Measurements from ENCODE around the gene VSIG10.

Gene VSIG10

DNA sequence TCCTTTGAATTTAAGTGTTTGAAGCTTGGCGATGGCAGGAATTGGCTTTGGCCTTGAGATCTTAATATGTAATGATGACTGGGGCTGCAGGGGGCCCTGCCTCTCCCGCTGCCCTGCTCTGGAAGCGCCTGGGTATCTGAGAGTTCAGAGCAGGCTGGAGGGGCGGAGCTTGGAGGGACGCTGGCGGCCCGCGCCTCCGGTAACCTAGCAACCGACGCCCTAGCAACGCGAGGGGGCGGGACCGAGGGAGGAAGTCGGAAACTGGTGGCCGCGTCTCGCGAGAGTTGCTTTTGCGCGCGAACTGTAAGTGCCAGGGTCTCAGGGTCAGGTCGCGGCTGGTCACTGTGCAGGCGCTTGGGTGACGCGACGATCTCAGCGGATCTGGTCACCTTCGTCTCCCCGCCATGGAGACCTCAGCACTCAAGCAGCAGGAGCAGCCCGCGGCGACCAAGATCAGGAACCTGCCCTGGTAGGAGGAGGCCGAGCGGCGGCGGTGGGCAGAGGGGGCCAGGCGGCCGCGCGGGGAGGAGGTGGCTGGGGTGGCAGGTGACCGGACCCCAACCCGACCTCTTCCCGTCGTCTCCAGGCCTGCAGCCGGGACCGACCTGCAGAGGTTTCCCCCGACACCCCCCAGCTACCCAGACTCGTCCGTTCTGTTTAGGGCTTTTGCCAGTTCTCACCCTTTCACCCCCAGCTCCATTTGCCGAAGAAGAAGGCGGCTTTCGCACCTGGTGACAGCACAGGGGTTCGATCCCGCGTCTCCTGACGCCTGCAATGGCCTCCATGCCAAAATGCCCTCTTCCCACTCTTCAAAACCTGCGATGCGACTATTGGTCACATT lies 87.2 kb downstream of the VSIG10 start, which contains the start of gene RFC5:
Gene RFC5, plus strand, starts transcription at position 280 of the 841 bp plus-strand sequence. Its CDS starts 125 bp downstream, at position 405.
- no peak for TF ChIP-seq CTCF (IDR thresholded peaks at IDR 0.05; ENCODE audit: low read depth, low read length)
- peak within 1 kb of the TSS; percentile 77 for H3K9ac ChIP-seq (ENCODE audit: low read length)
- peak within 1 kb of the TSS; percentile 84 for H3K4me3 ChIP-seq (ENCODE audit: low read length)
- no peaks in the 10 kb centered on the region for H3K27me3 ChIP-seq (ENCODE audit: low read depth, low read length)
- peak within 1 kb of the TSS; percentile 37 for H3K27ac ChIP-seq (ENCODE audit: low read length)
- peaks cover 20% of the 10 kb centered on the region for H3K79me2 ChIP-seq (ENCODE audit: low read length)
- H2AFZ ChIP-seq (ENCODE audit: low read depth, low read length): peak within 1 kb of the TSS; percentile 77
- H3K4me2 ChIP-seq (ENCODE audit: low read length): peak within 1 kb of the TSS; percentile 99
- H3K9me3 ChIP-seq (ENCODE audit: insufficient read depth, low read length): no peaks in the 10 kb centered on the region
- H4K20me1 ChIP-seq (ENCODE audit: insufficient read depth, low read length): peaks cover 3% of the 10 kb centered on the region; the same call in 1 of the 2 replicates
- peaks cover 13% of the 10 kb centered on the region for H3K4me1 ChIP-seq (ENCODE audit: low read length)
- H3K36me3 ChIP-seq (replicated peaks; ENCODE audit: low read depth, low read length): peaks cover 31% of the 10 kb centered on the region

DNA sequence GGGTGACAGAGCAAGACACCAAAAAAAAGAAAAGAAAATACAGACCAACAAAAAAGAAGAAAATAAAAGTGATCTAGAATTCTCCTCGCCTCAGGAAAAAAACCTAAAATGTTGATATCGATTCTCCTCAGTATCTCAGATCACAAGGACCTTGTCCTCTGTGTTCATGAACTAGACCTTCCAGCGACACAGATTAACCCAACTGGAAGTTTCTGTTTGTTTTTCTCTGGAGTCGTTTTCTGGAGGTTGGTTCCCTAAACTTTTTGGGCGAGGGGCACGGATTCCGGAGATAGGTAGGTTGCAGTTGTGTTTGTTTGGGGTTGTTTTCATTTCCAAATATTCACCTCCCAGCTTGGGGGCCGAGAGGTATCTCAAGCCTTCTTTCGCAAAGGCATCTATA lies 87.9 kb downstream of the VSIG10 start:
- H2AFZ ChIP-seq (ENCODE audit: low read depth, low read length): 0 out of 2 replicates have a peak overlapping the region, but pooled peaks have one; percentile 8
- H3K36me3 ChIP-seq (replicated peaks; ENCODE audit: low read depth, low read length): peaks cover 29% of the 10 kb centered on the region
- H3K9ac ChIP-seq (ENCODE audit: low read length): no peak overlapping the region
- peak overlapping the region; percentile 99 for H3K4me2 ChIP-seq (ENCODE audit: low read length)
- H3K4me1 ChIP-seq (ENCODE audit: low read length): peaks cover 13% of the 10 kb centered on the region
- H3K9me3 ChIP-seq (ENCODE audit: insufficient read depth, low read length): no peaks in the 10 kb centered on the region
- no peaks in the 10 kb centered on the region for H3K27me3 ChIP-seq (ENCODE audit: low read depth, low read length)
- H3K79me2 ChIP-seq (ENCODE audit: low read length): peaks cover 20% of the 10 kb centered on the region
- TF ChIP-seq EZH2phosphoT487 (IDR thresholded peaks at IDR 0.05; ENCODE audit: low read depth) (no peak), CTCF (IDR thresholded peaks at IDR 0.05; ENCODE audit: low read depth, low read length) (no peak)
- H3K27ac ChIP-seq (ENCODE audit: low read length): no peak overlapping the region
- peaks cover 3% of the 10 kb centered on the region; the same call in 1 of the 2 replicates for H4K20me1 ChIP-seq (ENCODE audit: insufficient read depth, low read length)
- peak overlapping the region; percentile 84 for H3K4me3 ChIP-seq (ENCODE audit: low read length)

- Histone ChIP-seq H3K27ac (ENCODE audit: low read length) (no peak overlapping the region), H3K9me3 (ENCODE audit: insufficient read depth, low read length) (no peaks in the 10 kb centered on the region), H3K4me3 (ENCODE audit: low read length) (no peak overlapping the region), H3K9ac (ENCODE audit: low read length) (no peak overlapping the region), H2AFZ (ENCODE audit: low read depth, low read length) (no peak overlapping the region), H3K4me1 (ENCODE audit: low read length) (peaks cover 13% of the 10 kb centered on the region), H3K36me3 (replicated peaks; ENCODE audit: low read depth, low read length) (peaks cover 24% of the 10 kb centered on the region), H3K79me2 (ENCODE audit: low read length) (peaks cover 20% of the 10 kb centered on the region), H3K4me2 (ENCODE audit: low read length) (no peak overlapping the region), H3K27me3 (ENCODE audit: low read depth, low read length) (no peaks in the 10 kb centered on the region), H4K20me1 (ENCODE audit: insufficient read depth, low read length) (peaks cover 3% of the 10 kb centered on the region; the same call in 1 of the 2 replicates)
- no peak for TF ChIP-seq EZH2phosphoT487 (IDR thresholded peaks at IDR 0.05; ENCODE audit: low read depth)
- no peak for TF ChIP-seq CTCF (IDR thresholded peaks at IDR 0.05; ENCODE audit: low read depth, low read length)
Observed at GRCh38 chr12:118015306-118015705, 88.5 kb downstream of the VSIG10 start.

All from OCI-LY3 (cell line).